Epithelial cell of proximal tubule (primary cell): ENCODE measurements around the gene CAMTA2. TPM values are rescaled to one million over a fixed set of nuclear protein-coding genes. Genes with fewer than 3 reads are reported as not detected.
A peak's percentile ranks its signal among the peaks of the same experiment; 100 is the strongest.

Source experiments
- DNase-seq: peaks from one replicate; pipeline ENCODE4 v3.0.0-alpha.2; 2011; ENCODE audit warnings: low read depth
- H3K4me3 ChIP-seq: 2 replicates; pipeline ENCODE4 v1.5.1; 2011; ENCODE audit warnings: low read depth, mild to moderate bottlenecking, low read length
- total RNA-seq: library from RNA; depleted of rRNA; stranded (reverse); fragments of >200 nt; gene quantifications from 2 replicates; pipeline ENCODE4 v1.2.3, GENCODE V29; 2015
- TF ChIP-seq, protein P1 (sequence below): conservative IDR thresholded peaks from 2 replicates; pipeline ENCODE4 v1.5.1; 2012; ENCODE audit warnings: low read depth, mild to moderate bottlenecking, low read length

The CAMTA2 gene
- total RNA-seq, 1 donor from 2014 or later = 16.7 TPM

DNA sequence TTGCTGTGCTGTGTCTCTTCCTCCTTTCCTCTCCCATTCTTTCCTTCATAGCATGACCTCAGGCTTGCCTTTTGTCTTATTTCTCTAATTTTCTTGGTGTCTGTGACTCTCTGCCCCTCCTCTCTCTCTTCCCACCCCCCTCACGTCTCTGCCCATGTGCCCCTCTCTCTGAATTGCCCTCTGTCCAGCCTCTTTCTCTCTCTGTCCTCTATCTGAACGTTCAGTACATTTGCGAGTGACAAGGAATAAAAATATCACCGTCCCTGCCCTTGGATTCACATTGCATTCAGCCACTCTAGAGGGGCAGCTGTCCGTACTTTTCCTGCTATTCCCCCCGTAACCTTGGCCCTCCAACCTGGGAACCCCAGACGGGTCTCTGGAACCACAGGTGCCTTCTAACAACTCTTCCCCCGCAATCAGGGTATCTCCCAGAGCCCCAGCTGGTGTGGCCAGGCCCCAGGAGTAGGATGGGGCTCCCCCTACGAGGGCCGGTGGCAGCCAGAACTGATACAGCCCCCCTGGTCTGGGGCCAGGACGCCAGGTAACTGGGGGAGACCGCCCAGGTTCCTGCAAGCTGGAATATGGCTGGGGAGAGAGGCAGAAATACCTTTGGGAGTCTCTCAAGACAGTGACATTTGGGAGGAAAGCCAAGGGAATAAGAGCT, 12.1 kb upstream of the CAMTA2 start:
- TF ChIP-seq, protein P1, sequence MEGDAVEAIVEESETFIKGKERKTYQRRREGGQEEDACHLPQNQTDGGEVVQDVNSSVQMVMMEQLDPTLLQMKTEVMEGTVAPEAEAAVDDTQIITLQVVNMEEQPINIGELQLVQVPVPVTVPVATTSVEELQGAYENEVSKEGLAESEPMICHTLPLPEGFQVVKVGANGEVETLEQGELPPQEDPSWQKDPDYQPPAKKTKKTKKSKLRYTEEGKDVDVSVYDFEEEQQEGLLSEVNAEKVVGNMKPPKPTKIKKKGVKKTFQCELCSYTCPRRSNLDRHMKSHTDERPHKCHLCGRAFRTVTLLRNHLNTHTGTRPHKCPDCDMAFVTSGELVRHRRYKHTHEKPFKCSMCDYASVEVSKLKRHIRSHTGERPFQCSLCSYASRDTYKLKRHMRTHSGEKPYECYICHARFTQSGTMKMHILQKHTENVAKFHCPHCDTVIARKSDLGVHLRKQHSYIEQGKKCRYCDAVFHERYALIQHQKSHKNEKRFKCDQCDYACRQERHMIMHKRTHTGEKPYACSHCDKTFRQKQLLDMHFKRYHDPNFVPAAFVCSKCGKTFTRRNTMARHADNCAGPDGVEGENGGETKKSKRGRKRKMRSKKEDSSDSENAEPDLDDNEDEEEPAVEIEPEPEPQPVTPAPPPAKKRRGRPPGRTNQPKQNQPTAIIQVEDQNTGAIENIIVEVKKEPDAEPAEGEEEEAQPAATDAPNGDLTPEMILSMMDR = no peak
- no peak for DNase-seq

DNA sequence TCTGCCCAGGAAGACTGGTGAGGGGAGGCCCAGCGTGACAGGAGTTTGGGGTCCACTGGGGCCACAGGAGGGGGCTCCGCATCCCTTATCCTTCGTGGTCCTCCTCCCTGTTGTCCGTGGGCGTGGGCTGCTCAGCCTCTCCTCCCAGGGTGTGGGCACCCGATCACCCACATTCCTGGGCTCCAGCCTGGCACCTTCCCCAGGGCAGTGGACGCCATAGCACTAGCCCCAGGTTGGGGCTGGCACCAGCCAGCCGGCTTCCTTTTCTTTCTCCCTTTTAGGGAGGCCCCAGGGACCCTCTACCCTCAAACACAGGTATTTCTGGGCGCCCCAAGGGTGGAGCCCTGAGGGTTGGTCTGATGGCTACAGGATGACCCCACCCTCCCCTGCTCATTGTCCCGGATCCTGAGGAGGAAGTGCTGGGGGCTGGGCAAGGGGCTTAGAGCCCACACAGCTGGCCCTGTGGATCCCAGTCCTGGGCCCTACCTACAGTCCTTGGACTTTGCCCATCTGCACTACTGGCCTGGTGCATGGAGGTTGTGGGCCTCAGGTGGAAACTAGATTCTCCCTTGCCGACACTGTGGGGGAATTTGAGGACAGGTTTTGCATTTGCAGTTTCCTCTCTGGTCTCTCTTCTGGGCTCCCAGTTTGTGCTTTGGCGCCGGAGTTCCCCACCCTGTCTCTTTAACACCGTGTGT, 11.4 kb upstream of the CAMTA2 start:
- DNase-seq = no peak

More for the DNA sequence above, 12.1 kb upstream of the CAMTA2 start:
- peak overlapping the region; percentile 99 for H3K4me3 ChIP-seq

DNA sequence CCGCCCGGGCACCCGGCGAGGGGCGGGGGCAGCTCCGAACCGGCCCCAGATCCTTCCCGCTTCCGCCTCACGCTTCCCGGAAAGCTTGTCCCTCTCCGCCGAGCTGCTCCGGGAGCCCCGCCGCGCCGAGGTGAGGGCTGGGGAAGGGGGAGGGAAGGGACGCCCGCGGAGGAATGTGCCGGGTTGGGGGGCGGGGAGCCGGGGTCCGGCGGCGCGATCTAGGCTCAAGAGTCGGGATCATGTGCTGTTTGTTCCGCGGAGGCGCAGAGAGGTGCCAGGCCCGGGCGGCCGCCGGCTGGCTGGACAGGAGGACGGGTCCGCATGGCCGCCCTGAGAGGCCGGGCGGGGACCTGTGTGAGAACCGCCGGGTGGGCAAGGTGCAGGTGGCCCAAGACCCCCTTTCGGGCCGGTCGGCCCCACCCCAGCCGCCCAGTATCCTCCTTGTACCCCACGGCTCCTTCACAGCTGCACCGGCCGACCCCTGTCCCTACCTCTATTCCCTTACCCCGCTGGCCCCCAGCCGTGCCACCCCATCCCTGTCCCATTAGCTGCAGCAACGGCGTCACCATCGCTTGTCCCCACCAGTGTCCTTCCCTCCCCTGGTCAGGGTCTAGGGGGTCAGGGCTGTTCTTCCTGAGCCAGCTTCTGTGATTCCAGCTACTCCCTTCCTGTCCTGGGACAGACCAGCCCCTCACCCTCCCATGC, 10.7 kb upstream of the CAMTA2 start:
- peak overlapping the region; percentile 99 for H3K4me3 ChIP-seq
- no peak for DNase-seq
- TF ChIP-seq, protein P1 = no peak

More for the DNA sequence above, 11.4 kb upstream of the CAMTA2 start:
- H3K4me3 ChIP-seq = peak overlapping the region; percentile 99
- TF ChIP-seq, protein P1 = no peak

GRCh38 chr17:4997302-4998026, 10.0 kb upstream of the CAMTA2 start, which contains the start of the genes INCA1 and KIF1C:
INCA1 (minus strand) TSS chr17:4997522; CDS start chr17:4994437, 3,085 bp downstream.
KIF1C (plus strand) TSS chr17:4997950; CDS start chr17:5000247, 2,297 bp downstream.
- TF ChIP-seq, protein P1 = no peak

DNA sequence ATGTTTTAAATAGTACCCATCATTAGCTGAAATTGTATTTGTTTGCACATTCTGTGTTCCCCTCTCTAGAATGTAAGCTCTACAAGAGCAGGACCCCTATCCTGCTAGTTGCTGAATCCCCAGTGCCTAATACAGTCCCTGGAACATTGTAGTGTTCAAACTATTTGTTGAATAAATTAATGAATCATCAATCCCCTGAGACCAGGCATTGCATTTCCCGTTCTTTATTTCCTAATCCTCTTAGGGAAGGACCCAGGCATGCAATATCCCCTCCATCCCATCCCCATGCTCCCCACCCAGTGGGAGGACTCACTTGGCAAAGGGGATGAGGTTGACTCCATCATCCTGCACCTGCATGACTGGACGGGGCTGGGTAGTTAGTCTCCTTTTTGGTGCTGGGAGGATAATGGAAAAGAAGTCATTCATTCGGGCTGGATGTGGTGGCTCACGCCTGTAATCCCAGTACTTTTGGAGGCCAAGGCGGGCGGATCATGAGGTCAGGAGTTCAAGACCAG, 6.7 kb upstream of the CAMTA2 start:
- TF ChIP-seq, protein P1 = no peak
- DNase-seq = no peak
- no peak overlapping the region for H3K4me3 ChIP-seq

More at GRCh38 chr17:4997302-4998026, 10.0 kb upstream of the CAMTA2 start, which contains the start of the genes INCA1 and KIF1C:
- H3K4me3 ChIP-seq = peak within 1 kb of the TSS; percentile 99
- DNase-seq = peak; percentile 30

- no peak for DNase-seq
- TF ChIP-seq, protein P1 = no peak
Observed at GRCh38 chr17:4987767-4988567, 492 bp upstream of the CAMTA2 start.

More at GRCh38 chr17:4987767-4988567, 492 bp upstream of the CAMTA2 start:
- peak overlapping the region; percentile 74 for H3K4me3 ChIP-seq
